Neural cell (in vitro differentiated cells): ENCODE data around the gene COX11.

ENCODE experiments used
- EP300 ChIP-seq: fragments of 450-650 bp; conservative IDR thresholded peaks from 2 replicates; pipeline ENCODE4 v1.6.1; 2014; ENCODE audit warnings: antibody characterized with exemption, mild to moderate bottlenecking, moderate library complexity; ENCODE audit not compliant: poor library complexity, severe bottlenecking
- TAF1 ChIP-seq: IDR thresholded peaks from 2 replicates; pipeline ENCODE4 v1.6.1; 2012; ENCODE audit warnings: low read depth
- TF ChIP-seq, protein P1 (sequence below): IDR thresholded peaks from 2 replicates; pipeline ENCODE4 v1.6.1; 2012; ENCODE audit warnings: borderline replicate concordance
- TF ChIP-seq, protein P2 (sequence below): fragments of 450-650 bp; IDR thresholded peaks from 2 replicates; pipeline ENCODE4 v1.5.1; 2014; ENCODE audit warnings: antibody characterized with exemption, mild to moderate bottlenecking, moderate library complexity; ENCODE audit not compliant: poor library complexity, severe bottlenecking

DNA sequence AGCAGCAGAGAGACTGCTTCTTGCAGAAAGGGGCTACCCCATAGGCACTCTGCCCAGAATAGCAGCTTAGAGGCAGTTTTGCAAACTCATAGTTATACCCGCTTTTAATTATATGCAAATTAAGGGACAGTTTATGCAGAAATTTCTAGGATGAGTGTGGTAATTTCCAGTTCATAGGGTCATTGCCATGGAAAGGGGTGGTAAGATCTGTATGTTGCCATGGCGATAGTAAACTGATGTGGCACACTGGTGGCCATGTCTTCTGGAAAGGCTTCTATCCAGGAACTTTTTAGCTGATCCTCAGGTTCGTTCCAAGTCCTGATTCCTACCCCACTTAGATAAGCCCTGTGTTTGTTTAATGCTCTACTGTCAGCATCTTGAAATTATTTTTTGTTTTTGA lies 6.3 kb upstream of the COX11 start:
- no peak for TF ChIP-seq EP300
- TF ChIP-seq, protein P1, sequence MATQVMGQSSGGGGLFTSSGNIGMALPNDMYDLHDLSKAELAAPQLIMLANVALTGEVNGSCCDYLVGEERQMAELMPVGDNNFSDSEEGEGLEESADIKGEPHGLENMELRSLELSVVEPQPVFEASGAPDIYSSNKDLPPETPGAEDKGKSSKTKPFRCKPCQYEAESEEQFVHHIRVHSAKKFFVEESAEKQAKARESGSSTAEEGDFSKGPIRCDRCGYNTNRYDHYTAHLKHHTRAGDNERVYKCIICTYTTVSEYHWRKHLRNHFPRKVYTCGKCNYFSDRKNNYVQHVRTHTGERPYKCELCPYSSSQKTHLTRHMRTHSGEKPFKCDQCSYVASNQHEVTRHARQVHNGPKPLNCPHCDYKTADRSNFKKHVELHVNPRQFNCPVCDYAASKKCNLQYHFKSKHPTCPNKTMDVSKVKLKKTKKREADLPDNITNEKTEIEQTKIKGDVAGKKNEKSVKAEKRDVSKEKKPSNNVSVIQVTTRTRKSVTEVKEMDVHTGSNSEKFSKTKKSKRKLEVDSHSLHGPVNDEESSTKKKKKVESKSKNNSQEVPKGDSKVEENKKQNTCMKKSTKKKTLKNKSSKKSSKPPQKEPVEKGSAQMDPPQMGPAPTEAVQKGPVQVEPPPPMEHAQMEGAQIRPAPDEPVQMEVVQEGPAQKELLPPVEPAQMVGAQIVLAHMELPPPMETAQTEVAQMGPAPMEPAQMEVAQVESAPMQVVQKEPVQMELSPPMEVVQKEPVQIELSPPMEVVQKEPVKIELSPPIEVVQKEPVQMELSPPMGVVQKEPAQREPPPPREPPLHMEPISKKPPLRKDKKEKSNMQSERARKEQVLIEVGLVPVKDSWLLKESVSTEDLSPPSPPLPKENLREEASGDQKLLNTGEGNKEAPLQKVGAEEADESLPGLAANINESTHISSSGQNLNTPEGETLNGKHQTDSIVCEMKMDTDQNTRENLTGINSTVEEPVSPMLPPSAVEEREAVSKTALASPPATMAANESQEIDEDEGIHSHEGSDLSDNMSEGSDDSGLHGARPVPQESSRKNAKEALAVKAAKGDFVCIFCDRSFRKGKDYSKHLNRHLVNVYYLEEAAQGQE: no peak
- TF ChIP-seq TAF1: no peak
- TF ChIP-seq, protein P2, sequence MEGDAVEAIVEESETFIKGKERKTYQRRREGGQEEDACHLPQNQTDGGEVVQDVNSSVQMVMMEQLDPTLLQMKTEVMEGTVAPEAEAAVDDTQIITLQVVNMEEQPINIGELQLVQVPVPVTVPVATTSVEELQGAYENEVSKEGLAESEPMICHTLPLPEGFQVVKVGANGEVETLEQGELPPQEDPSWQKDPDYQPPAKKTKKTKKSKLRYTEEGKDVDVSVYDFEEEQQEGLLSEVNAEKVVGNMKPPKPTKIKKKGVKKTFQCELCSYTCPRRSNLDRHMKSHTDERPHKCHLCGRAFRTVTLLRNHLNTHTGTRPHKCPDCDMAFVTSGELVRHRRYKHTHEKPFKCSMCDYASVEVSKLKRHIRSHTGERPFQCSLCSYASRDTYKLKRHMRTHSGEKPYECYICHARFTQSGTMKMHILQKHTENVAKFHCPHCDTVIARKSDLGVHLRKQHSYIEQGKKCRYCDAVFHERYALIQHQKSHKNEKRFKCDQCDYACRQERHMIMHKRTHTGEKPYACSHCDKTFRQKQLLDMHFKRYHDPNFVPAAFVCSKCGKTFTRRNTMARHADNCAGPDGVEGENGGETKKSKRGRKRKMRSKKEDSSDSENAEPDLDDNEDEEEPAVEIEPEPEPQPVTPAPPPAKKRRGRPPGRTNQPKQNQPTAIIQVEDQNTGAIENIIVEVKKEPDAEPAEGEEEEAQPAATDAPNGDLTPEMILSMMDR: no peak
